Measurements from ENCODE around the gene CDCP1. TPM values are rescaled to one million over a fixed set of nuclear protein-coding genes. Genes with fewer than 3 reads are reported as not detected.

CDCP1 gene
- total RNA-seq, 5 donors from 2014 or later (not counting 1 experiment from before 2014, with no cell fraction given) = 0.36 to 1.7 (median 0.55) TPM

DNA sequence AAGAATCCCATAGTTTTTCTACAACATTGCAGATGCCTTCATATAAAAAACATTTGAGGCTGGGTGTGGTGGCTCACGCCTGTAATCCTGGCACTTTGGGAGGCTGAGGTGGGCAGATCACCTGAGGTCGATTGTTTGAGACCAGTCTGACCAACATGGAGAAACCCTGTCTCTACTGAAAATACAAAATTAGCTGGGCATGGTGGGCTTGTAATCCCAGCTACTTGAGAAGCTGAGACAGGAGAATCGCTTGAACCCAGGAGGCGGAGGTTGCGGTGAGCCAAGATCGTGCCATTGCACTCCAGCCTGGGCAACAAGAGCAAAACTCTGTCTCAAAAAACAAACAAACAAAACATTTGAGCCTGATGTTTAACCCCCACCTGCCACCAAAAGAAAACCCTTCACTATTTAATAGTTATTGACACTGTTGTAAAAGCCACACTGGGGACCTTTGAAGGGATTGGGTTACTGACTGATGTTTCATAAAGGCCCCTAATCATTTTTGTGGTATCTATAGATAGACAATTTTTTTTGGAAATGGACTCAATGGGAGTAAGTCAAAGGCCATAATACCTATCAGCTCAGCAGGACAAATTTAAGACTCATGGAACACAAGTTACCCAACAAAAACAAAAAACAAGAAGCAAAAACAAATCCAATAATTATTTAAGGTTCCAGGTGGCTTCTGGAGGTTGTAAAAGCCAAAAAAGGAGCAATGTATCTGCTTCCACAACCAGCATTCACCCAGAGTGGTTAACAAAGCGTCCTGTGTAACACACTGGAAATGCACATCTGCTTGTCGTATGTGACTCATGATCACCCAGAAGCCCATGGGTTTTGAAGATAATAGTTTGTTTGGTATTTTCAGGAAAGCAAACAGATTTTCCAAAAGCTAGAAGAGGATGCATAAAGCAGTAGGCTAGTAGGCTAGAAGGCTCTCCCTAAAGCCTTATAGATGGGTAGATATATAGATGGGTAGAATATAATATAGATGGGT lies 41.2 kb downstream of the CDCP1 start:
- H3K4me3 ChIP-seq (ENCODE audit: control insufficient read depth in 1 of 2, extremely low read depth in 1 of 2, low read length in 1 of 2) = no peak overlapping the region
- ChIA-PET CTCF (interaction anchor here in 1 of 2 donors (0.8 kb wide), 1 partner anchor 13 kb away, joined by 3 read pairs; no protein-coding TSS in a partner anchor), POLR2A (no interaction called here)
- Mint-ChIP-seq H3K4me1 (peaks cover 65 to 72% (median 66%) of the 10 kb centered on the region in 3 donors), H3K9me3 (no peaks in the 10 kb centered on the region), H3K4me3 (peak overlapping the region in 1 of 3 donors; percentile 54), H3K36me3 (no peaks in the 10 kb centered on the region), H3K27ac (peak overlapping the region in 1 of 2 donors; percentile 75), H3K27me3 (peaks cover 8 to 17% of the 10 kb centered on the region in 2 donors)
- peak in 2 of 4 experiments; percentile 19 to 23 for ATAC-seq (replicated peaks in 1 of 4)
- peaks cover 0 to 18% of the 10 kb centered on the region in 2 experiments for H3K27me3 ChIP-seq (replicated peaks in 1 of 2; ENCODE audit: control insufficient read depth in 2 of 2, extremely low read depth in 1 of 2, insufficient read depth in 2 of 2, low read length in 1 of 2)
- no peaks in the 10 kb centered on the region for H3K9me3 ChIP-seq
- peaks cover 49 to 54% of the 10 kb centered on the region in 2 experiments for H3K4me1 ChIP-seq (ENCODE audit: control insufficient read depth in 1 of 2, extremely low read depth in 1 of 2, insufficient read depth in 2 of 2, low read length in 2 of 2)
- H3K27ac ChIP-seq (ENCODE audit: low read length) = no peak overlapping the region
- 25% methylated on average over 1 of the region's 8 CpGs for WGBS (ENCODE audit: insufficient coverage)
- no peaks in the 10 kb centered on the region for H3K36me3 ChIP-seq (ENCODE audit: control insufficient read depth in 2 of 2, extremely low read depth in 1 of 2, insufficient read depth in 1 of 2, low read length in 1 of 2)
- peak in 1 of 35 experiments; percentile 17 for DNase-seq

GRCh38 chr3:45103753-45104714 lies 42.1 kb downstream of the CDCP1 start:
- no peak overlapping the region for H3K4me3 ChIP-seq (ENCODE audit: control insufficient read depth in 1 of 2, extremely low read depth in 1 of 2, low read length in 1 of 2)
- no peak overlapping the region for H3K27ac Mint-ChIP-seq
- H3K27ac ChIP-seq (ENCODE audit: low read length) = no peak overlapping the region
- DNase-seq = no peak
- peaks cover 55 to 68% (median 57%) of the 10 kb centered on the region in 3 donors for H3K4me1 Mint-ChIP-seq
- H3K27me3 Mint-ChIP-seq = peaks cover 17 to 26% of the 10 kb centered on the region in 2 donors
- ATAC-seq (replicated peaks in 1 of 4) = no peak
- CTCF ChIA-PET = no interaction called here
- no CpG with 5 or more reads among the region's 4 CpGs for WGBS (ENCODE audit: insufficient coverage)
- H3K9me3 ChIP-seq = no peaks in the 10 kb centered on the region
- POLR2A ChIA-PET = no interaction called here
- no peaks in the 10 kb centered on the region for H3K9me3 Mint-ChIP-seq
- no peak overlapping the region for H3K4me3 Mint-ChIP-seq
- H3K4me1 ChIP-seq (ENCODE audit: control insufficient read depth in 1 of 2, extremely low read depth in 1 of 2, insufficient read depth in 2 of 2, low read length in 2 of 2) = peaks cover 40 to 44% of the 10 kb centered on the region in 2 experiments
- H3K36me3 Mint-ChIP-seq = no peaks in the 10 kb centered on the region
- no peaks in the 10 kb centered on the region for H3K36me3 ChIP-seq (ENCODE audit: control insufficient read depth in 2 of 2, extremely low read depth in 1 of 2, insufficient read depth in 1 of 2, low read length in 1 of 2)
- peaks cover 0 to 18% of the 10 kb centered on the region in 2 experiments for H3K27me3 ChIP-seq (replicated peaks in 1 of 2; ENCODE audit: control insufficient read depth in 2 of 2, extremely low read depth in 1 of 2, insufficient read depth in 2 of 2, low read length in 1 of 2)

DNA sequence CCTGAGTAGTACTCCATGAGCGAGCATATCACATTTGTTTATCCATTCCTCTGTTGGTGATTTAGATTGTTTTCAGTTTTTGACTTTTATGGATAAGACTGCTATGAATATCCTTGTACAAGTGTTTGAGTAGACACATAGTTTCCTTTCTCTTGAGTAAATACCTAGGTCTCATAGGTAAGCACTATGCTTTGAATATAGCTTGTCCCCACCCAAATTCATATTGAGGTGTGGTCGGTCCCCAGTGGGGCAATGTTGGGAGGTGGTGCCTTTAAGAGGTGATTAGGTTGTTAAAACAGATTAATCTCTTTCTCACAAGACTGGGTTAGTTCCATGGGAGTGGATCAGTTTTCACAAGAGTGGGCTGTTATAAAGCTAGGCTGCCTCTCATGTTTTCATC lies 42.8 kb downstream of the CDCP1 start:
- peaks cover 52 to 65% (median 53%) of the 10 kb centered on the region in 3 donors for H3K4me1 Mint-ChIP-seq
- H3K27ac ChIP-seq (ENCODE audit: low read length) = no peak overlapping the region
- H3K27me3 ChIP-seq (replicated peaks in 1 of 2; ENCODE audit: control insufficient read depth in 2 of 2, extremely low read depth in 1 of 2, insufficient read depth in 2 of 2, low read length in 1 of 2) = peaks cover 0 to 18% of the 10 kb centered on the region in 2 experiments
- H3K27me3 Mint-ChIP-seq = peaks cover 23 to 28% of the 10 kb centered on the region in 2 donors
- no peaks in the 10 kb centered on the region for H3K9me3 Mint-ChIP-seq
- ATAC-seq (replicated peaks in 1 of 4) = no peak
- H3K4me3 Mint-ChIP-seq = no peak overlapping the region
- no CpG with 5 or more reads among the region's 2 CpGs for WGBS (ENCODE audit: insufficient coverage)
- H3K4me1 ChIP-seq (ENCODE audit: control insufficient read depth in 1 of 2, extremely low read depth in 1 of 2, insufficient read depth in 2 of 2, low read length in 2 of 2) = peaks cover 36 to 42% of the 10 kb centered on the region in 2 experiments
- no peak overlapping the region for H3K4me3 ChIP-seq (ENCODE audit: control insufficient read depth in 1 of 2, extremely low read depth in 1 of 2, low read length in 1 of 2)
- H3K36me3 ChIP-seq (ENCODE audit: control insufficient read depth in 2 of 2, extremely low read depth in 1 of 2, insufficient read depth in 1 of 2, low read length in 1 of 2) = no peaks in the 10 kb centered on the region
- H3K9me3 ChIP-seq = no peaks in the 10 kb centered on the region
- no peaks in the 10 kb centered on the region for H3K36me3 Mint-ChIP-seq
- DNase-seq = no peak
- POLR2A ChIA-PET = no interaction called here
- CTCF ChIA-PET = no interaction called here
- no peak overlapping the region for H3K27ac Mint-ChIP-seq

GRCh38 chr3:45100981-45101407 lies 45.2 kb downstream of the CDCP1 start:
- Mint-ChIP-seq H3K4me3 (no peak overlapping the region), H3K36me3 (no peaks in the 10 kb centered on the region), H3K4me1 (peaks cover 31 to 47% (median 33%) of the 10 kb centered on the region in 3 donors), H3K27ac (no peak overlapping the region), H3K9me3 (no peaks in the 10 kb centered on the region), H3K27me3 (peaks cover 29 to 32% of the 10 kb centered on the region in 2 donors)
- ChIA-PET CTCF (interaction anchor here (0.6 kb wide), 2 partner anchors 777 to 782 kb away, joined by 3 to 4 read pairs; no protein-coding TSS in a partner anchor), POLR2A (interaction anchor here in 1 of 2 donors (0.6 kb wide), 1 partner anchor 198 kb away, joined by 3 read pairs; no protein-coding TSS in a partner anchor)
- Histone ChIP-seq H3K9me3 (no peaks in the 10 kb centered on the region), H3K4me3 (ENCODE audit: control insufficient read depth in 1 of 2, extremely low read depth in 1 of 2, low read length in 1 of 2) (no peak overlapping the region), H3K36me3 (ENCODE audit: control insufficient read depth in 2 of 2, extremely low read depth in 1 of 2, insufficient read depth in 1 of 2, low read length in 1 of 2) (no peaks in the 10 kb centered on the region), H3K4me1 (ENCODE audit: control insufficient read depth in 1 of 2, extremely low read depth in 1 of 2, insufficient read depth in 2 of 2, low read length in 2 of 2) (peaks cover 21 to 22% of the 10 kb centered on the region in 2 experiments), H3K27ac (ENCODE audit: low read length) (no peak overlapping the region), H3K27me3 (replicated peaks in 1 of 2; ENCODE audit: control insufficient read depth in 2 of 2, extremely low read depth in 1 of 2, insufficient read depth in 2 of 2, low read length in 1 of 2) (peaks cover 0 to 23% of the 10 kb centered on the region in 2 experiments)
- DNase-seq = no peak
- ATAC-seq (replicated peaks in 1 of 4) = no peak
- no CpG with 5 or more reads among the region's 3 CpGs for WGBS (ENCODE audit: insufficient coverage)

DNA sequence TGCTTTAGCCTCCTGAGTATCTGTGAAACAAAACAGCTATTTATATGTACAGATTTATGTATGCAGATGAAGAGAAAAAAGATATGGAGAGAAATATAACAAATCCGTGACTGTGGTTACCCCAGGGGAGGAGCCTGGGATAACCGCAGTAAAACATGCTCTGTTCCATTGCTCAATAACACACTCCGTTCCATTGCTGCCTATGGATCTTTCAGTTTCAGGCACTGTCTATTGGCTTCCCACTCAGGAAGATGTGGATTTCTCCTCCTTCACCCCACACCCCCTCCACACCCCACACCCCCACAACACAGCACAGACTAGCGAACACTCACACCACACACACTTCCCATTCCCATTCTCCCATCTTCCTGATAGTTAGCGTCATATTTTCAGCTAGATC lies 47.9 kb downstream of the CDCP1 start:
- no peak overlapping the region for H3K4me3 ChIP-seq (ENCODE audit: control insufficient read depth in 1 of 2, extremely low read depth in 1 of 2, low read length in 1 of 2)
- Mint-ChIP-seq H3K9me3 (no peaks in the 10 kb centered on the region), H3K4me1 (peaks cover 12 to 20% (median 12%) of the 10 kb centered on the region in 3 donors), H3K36me3 (no peaks in the 10 kb centered on the region), H3K4me3 (no peak overlapping the region), H3K27ac (no peak overlapping the region), H3K27me3 (peaks cover 32 to 47% of the 10 kb centered on the region in 2 donors)
- ChIA-PET POLR2A (interaction anchor here (0.5 to 0.7 kb wide), 2 partner anchors 31 to 699 kb away, joined by 3 to 4 read pairs; no protein-coding TSS in a partner anchor), CTCF (no interaction called here)
- H3K27ac ChIP-seq (ENCODE audit: low read length) = no peak overlapping the region
- WGBS (ENCODE audit: insufficient coverage) = no CpG with 5 or more reads among the region's 5 CpGs
- H3K36me3 ChIP-seq (ENCODE audit: control insufficient read depth in 2 of 2, extremely low read depth in 1 of 2, insufficient read depth in 1 of 2, low read length in 1 of 2) = no peaks in the 10 kb centered on the region
- peaks cover 0 to 43% of the 10 kb centered on the region in 2 experiments for H3K27me3 ChIP-seq (replicated peaks in 1 of 2; ENCODE audit: control insufficient read depth in 2 of 2, extremely low read depth in 1 of 2, insufficient read depth in 2 of 2, low read length in 1 of 2)
- ATAC-seq (replicated peaks in 1 of 4) = no peak
- H3K4me1 ChIP-seq (ENCODE audit: control insufficient read depth in 1 of 2, extremely low read depth in 1 of 2, insufficient read depth in 2 of 2, low read length in 2 of 2) = peaks cover 0 to 9% of the 10 kb centered on the region in 2 experiments
- H3K9me3 ChIP-seq = no peaks in the 10 kb centered on the region
- no peak for DNase-seq
